Smooth muscle cell (in vitro differentiated cells): Measurements from ENCODE around the gene BNIPL. TPM values are rescaled to one million over a fixed set of nuclear protein-coding genes. Genes with fewer than 3 reads are reported as not detected.
A peak's percentile ranks its signal among the peaks of the same experiment; 100 is the strongest.

Source experiments
- DNase-seq: peaks from one replicate; lab custom pipeline; 2025; ENCODE audit not compliant: unreplicated experiment; lab: John Stamatoyannopoulos, UW
- H2AFZ ChIP-seq: fragments of 200-600 bp; sonication (generic); 2 replicates; pipeline ENCODE4 v1.6.0; 2016; ENCODE audit warnings: antibody characterized with exemption, low read depth, mild to moderate bottlenecking
- H3F3A ChIP-seq: fragments of 200-600 bp; sonication (generic); 2 replicates; pipeline ENCODE4 v1.6.0; 2017; ENCODE audit warnings: antibody characterized with exemption, low read depth
- H3K27ac ChIP-seq: fragments of 200-600 bp; sonication (generic); 2 replicates; pipeline ENCODE4 v1.5.1; 2016; ENCODE audit warnings: low read depth, mild to moderate bottlenecking
- H3K27me3 ChIP-seq: fragments of 200-600 bp; sonication (generic); 2 replicates; pipeline ENCODE4 v1.6.1; 2016; ENCODE audit warnings: low read depth, mild to moderate bottlenecking
- H3K36me3 ChIP-seq: fragments of 200-600 bp; sonication (generic); 2 replicates; pipeline ENCODE4 v1.5.1; 2016; ENCODE audit warnings: low read depth
- H3K4me1 ChIP-seq: fragments of 200-600 bp; sonication (generic); 2 replicates; pipeline ENCODE4 v1.5.1; 2016; ENCODE audit warnings: low read depth
- H3K4me2 ChIP-seq: fragments of 200-600 bp; sonication (generic); 2 replicates; pipeline ENCODE4 v1.6.0; 2016; ENCODE audit warnings: mild to moderate bottlenecking
- H3K4me3 ChIP-seq: fragments of 200-600 bp; sonication (generic); 2 replicates; pipeline ENCODE4 v1.5.1; 2016; ENCODE audit warnings: mild to moderate bottlenecking
- H3K79me2 ChIP-seq: fragments of 200-600 bp; sonication (generic); 2 replicates; pipeline ENCODE4 v1.6.0; 2016; ENCODE audit warnings: low read depth, mild to moderate bottlenecking
- H3K9ac ChIP-seq: fragments of 200-600 bp; sonication (generic); 2 replicates; pipeline ENCODE4 v1.6.0; 2016; ENCODE audit warnings: low read depth
- H3K9me3 ChIP-seq: fragments of 200-600 bp; sonication (generic); replicated peaks from 2 replicates; pipeline ENCODE4 v1.5.1; 2016; ENCODE audit warnings: low read depth
- H4K20me1 ChIP-seq: fragments of 200-600 bp; sonication (generic); 2 replicates; pipeline ENCODE4 v1.6.0; 2016; ENCODE audit warnings: low read depth
- WGBS: methylation state at CpG from one replicate; pipeline ENCODE4 v1.1.7; 2016; ENCODE audit warnings: low lambda C conversion rate; 5-methylcytosine and 5-hydroxymethylcytosine counted together
- polyA plus RNA-seq: library from polyadenylated mRNA; unstranded; fragments of >200 nt; fragmentation: Nextera tagmentation; extraction: Ambion mirVana; gene quantifications from 2 replicates; pipeline ENCODE4 v1.2.1, GENCODE V29; 2016
- total RNA-seq: library from RNA; depleted of rRNA; stranded (reverse); fragments of >200 nt; gene quantifications from 2 replicates; pipeline ENCODE4 v1.2.3, GENCODE V29; 2014
- TF ChIP-seq, protein P1 (sequence below): fragments of 200-600 bp; sonication (generic); IDR thresholded peaks from 2 replicates; pipeline ENCODE4 v1.5.1; 2017; ENCODE audit warnings: borderline replicate concordance, mild to moderate bottlenecking, antibody characterized with exemption; ENCODE audit not compliant: insufficient read depth, poor library complexity, severe bottlenecking

The BNIPL gene
- total and polyA plus RNA-seq, 2 experiments from 2014 or later, result 0.93 to 5.6 TPM

DNA sequence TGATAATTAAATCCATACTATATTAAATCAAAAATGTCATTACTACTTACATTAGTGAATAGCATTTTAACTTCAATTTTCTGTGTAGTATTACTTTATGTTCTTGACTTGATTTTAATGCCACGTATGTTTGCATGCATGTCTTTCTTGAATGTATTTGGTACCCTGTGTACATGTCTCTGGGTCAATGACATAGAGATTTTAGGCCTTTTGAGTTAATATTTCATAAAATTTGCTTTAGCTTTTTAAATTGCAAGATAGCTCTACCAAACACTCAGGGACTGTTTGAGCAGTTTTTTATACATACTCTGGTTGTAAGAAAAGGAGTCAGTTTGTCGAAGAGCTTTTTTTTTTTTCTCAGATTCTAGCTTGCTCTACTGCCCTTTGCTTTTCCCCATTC is 25.3 kb downstream of the BNIPL start:
- Histone ChIP-seq H3K79me2 (peaks cover 100% of the 10 kb centered on the region), H3K9me3 (no peaks in the 10 kb centered on the region), H3K4me2 (peak overlapping the region; percentile 98), H3K4me3 (peak overlapping the region; percentile 100), H2AFZ (no peak overlapping the region), H3K27me3 (no peaks in the 10 kb centered on the region), H3K9ac (peak overlapping the region; percentile 98), H4K20me1 (peaks cover 44% of the 10 kb centered on the region), H3K27ac (peak overlapping the region; percentile 98), H3K36me3 (no peaks in the 10 kb centered on the region), H3F3A (peaks cover 9% of the 10 kb centered on the region), H3K4me1 (peaks cover 27% of the 10 kb centered on the region)
- no peak for DNase-seq
- WGBS, result 42% methylated on average over 2 of the region's 2 CpGs
- TF ChIP-seq, protein P1, sequence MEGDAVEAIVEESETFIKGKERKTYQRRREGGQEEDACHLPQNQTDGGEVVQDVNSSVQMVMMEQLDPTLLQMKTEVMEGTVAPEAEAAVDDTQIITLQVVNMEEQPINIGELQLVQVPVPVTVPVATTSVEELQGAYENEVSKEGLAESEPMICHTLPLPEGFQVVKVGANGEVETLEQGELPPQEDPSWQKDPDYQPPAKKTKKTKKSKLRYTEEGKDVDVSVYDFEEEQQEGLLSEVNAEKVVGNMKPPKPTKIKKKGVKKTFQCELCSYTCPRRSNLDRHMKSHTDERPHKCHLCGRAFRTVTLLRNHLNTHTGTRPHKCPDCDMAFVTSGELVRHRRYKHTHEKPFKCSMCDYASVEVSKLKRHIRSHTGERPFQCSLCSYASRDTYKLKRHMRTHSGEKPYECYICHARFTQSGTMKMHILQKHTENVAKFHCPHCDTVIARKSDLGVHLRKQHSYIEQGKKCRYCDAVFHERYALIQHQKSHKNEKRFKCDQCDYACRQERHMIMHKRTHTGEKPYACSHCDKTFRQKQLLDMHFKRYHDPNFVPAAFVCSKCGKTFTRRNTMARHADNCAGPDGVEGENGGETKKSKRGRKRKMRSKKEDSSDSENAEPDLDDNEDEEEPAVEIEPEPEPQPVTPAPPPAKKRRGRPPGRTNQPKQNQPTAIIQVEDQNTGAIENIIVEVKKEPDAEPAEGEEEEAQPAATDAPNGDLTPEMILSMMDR, result no peak

GRCh38 chr1:151062741-151063371 is 26.5 kb downstream of the BNIPL start:
- Histone ChIP-seq H3K4me2 (peak overlapping the region; percentile 98), H3K9me3 (no peaks in the 10 kb centered on the region), H3K79me2 (peaks cover 100% of the 10 kb centered on the region), H3K27ac (peak overlapping the region; percentile 98), H3K27me3 (no peaks in the 10 kb centered on the region), H3K4me3 (peak overlapping the region; percentile 100), H3K36me3 (no peaks in the 10 kb centered on the region), H3K4me1 (peaks cover 21% of the 10 kb centered on the region), H4K20me1 (peaks cover 38% of the 10 kb centered on the region), H3K9ac (peak overlapping the region; percentile 98), H3F3A (peaks cover 11% of the 10 kb centered on the region), H2AFZ (no peak overlapping the region)
- TF ChIP-seq, protein P1, result no peak
- DNase-seq, result no peak
- 0% methylated on average over 3 of the region's 3 CpGs for WGBS

DNA sequence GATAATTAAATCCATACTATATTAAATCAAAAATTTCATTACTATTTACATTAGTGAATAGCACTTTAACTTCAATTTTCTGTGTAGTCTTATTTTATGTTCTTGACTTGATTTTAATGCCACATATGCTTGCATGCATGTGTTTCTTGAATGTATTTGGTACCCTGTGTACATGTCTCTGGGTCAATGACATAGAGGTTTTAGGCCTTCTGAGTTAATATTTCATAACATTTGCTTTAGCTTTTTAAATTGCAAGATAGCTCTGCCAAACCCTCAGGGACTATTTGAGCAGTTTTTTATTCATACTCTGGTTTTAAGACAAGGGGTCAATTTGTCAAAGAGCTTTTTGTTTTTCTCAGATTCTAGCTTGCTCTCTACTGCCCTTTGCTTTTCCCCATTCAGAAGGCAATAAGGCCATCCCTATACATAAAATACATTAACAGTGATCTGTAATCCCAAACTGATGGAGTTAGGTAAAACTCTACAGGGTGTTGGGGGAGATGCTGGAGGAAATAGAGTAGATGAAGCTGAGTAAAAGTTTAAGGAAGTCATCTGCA is 28.8 kb downstream of the BNIPL start:
- peaks cover 16% of the 10 kb centered on the region for H3K4me1 ChIP-seq
- DNase-seq, result no peak
- H4K20me1 ChIP-seq, result peaks cover 27% of the 10 kb centered on the region
- peak overlapping the region; percentile 49 for H3K27ac ChIP-seq
- H3K9me3 ChIP-seq, result no peaks in the 10 kb centered on the region
- no peak overlapping the region for H3K9ac ChIP-seq
- peak overlapping the region; percentile 3 for H3K4me2 ChIP-seq
- H3K27me3 ChIP-seq, result no peaks in the 10 kb centered on the region
- no peaks in the 10 kb centered on the region for H3K36me3 ChIP-seq
- TF ChIP-seq, protein P1, result no peak
- H3K4me3 ChIP-seq, result no peak overlapping the region
- H3K79me2 ChIP-seq, result peaks cover 93% of the 10 kb centered on the region
- H3F3A ChIP-seq, result peaks cover 20% of the 10 kb centered on the region
- H2AFZ ChIP-seq, result no peak overlapping the region

DNA sequence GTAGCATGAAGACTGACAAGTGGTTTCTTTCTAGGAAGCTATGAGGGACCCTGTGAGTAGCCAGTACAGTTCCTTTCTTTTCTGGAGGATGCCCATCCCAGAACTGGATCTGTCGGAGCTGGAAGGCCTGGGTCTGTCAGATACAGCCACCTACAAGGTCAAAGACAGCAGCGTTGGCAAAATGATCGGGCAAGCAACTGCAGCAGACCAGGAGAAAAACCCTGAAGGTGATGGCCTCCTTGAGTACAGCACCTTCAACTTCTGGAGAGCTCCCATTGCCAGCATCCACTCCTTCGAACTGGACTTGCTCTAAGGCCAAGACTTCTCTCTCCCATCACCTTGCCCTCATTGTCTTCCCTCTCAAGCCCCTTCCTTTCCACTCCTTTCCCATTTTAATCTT is 30.8 kb downstream of the BNIPL start:
- Histone ChIP-seq H2AFZ (no peak overlapping the region), H3K79me2 (peaks cover 73% of the 10 kb centered on the region), H3K36me3 (no peaks in the 10 kb centered on the region), H3F3A (peaks cover 25% of the 10 kb centered on the region), H3K4me3 (no peak overlapping the region), H3K9ac (no peak overlapping the region), H3K9me3 (no peaks in the 10 kb centered on the region), H4K20me1 (peaks cover 27% of the 10 kb centered on the region), H3K27me3 (no peaks in the 10 kb centered on the region), H3K4me1 (peaks cover 7% of the 10 kb centered on the region), H3K4me2 (no peak overlapping the region), H3K27ac (peak overlapping the region; percentile 90)
- 100% methylated on average over 3 of the region's 4 CpGs for WGBS
- DNase-seq, result no peak
- TF ChIP-seq, protein P1, result no peak
